OCI-LY7 (cell line): ENCODE measurements around the gene CST4.

Experiments used
- CTCF ChIP-seq: fragments of 200-600 bp; sonication (generic); conservative IDR thresholded peaks from 2 replicates; pipeline ENCODE4 v1.5.1; 2014; ENCODE audit warnings: mild to moderate bottlenecking, antibody characterized with exemption, low read length, moderate library complexity, mixed read lengths
- EZH2phosphoT487 ChIP-seq: fragments of 200-600 bp; sonication (generic); IDR thresholded peaks from 2 replicates; pipeline ENCODE4 v1.6.1; 2018; ENCODE audit warnings: low read depth, borderline replicate concordance, mild to moderate bottlenecking, mixed run types, antibody characterized with exemption, low read length, moderate library complexity, mixed read lengths

DNA sequence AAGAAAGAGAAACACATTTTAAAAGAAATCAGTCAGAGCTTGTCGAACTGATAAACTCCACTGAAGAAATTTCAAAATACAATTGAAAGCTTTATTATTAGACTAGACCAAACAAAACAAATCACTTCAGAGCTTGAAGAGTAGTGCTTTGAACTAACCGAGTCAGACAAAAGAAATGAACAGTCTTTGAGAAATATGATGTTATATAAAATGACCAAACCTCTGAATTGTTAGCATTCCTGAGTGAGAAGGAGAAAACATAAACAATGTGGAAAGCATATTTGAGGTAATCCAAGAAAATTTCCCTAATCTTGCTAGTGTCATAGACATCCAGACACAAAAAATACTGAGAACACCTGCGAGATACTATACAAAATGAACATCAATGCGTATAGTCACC is 13.2 kb upstream of the CST4 start:
- TF ChIP-seq CTCF = no peak
- TF ChIP-seq EZH2phosphoT487 = no peak
